Activated T-helper 1 cell treated with anti-CD3 and anti-CD28 coated beads, Interleukin-12 subunit alpha, Interleukin-12 subunit beta, Interleukin-2, Interleukin-4 antibody, amounts not matched to agents 30 ng/mL and 10 ng/mL and 1 ng/mL, durations not matched to agents 14 hours and 24 hours and 36 hours (primary cell): ENCODE results near the gene RHOJ. TPM values are rescaled to one million over a fixed set of nuclear protein-coding genes. Genes with fewer than 3 reads are reported as not detected.

Experiments used
- DNase-seq: peaks from one replicate; pipeline ENCODE4 v3.0.0; 2021; ENCODE audit warnings: low spot score
- H3K27ac Mint-ChIP-seq: one replicate; pipeline ENCODE4 v1.8.0; 2021; ENCODE audit warnings: mild to moderate bottlenecking, mixed read lengths
- H3K27me3 Mint-ChIP-seq: one replicate; pipeline ENCODE4 v1.8.0; 2022; ENCODE audit warnings: mild to moderate bottlenecking, moderate library complexity, mixed read lengths; ENCODE audit not compliant: insufficient read depth
- H3K36me3 Mint-ChIP-seq: one replicate; pipeline ENCODE4 v1.8.0; 2021; ENCODE audit warnings: low read depth, mixed read lengths
- H3K4me1 Mint-ChIP-seq: one replicate; pipeline ENCODE4 v1.8.0; 2021; ENCODE audit warnings: low read depth, mixed read lengths
- H3K4me3 Mint-ChIP-seq: one replicate; pipeline ENCODE4 v1.8.0; 2021; ENCODE audit warnings: mild to moderate bottlenecking, moderate library complexity, mixed read lengths
- H3K9me3 Mint-ChIP-seq: one replicate; pipeline ENCODE4 v1.8.0; 2021; ENCODE audit warnings: mixed read lengths
- intact Hi-C: fragments of 100-400 bp; cut with micrococcal nuclease; formaldehyde crosslinking; loops from one replicate; pipeline ENCODE4 v1.15.1; 2024
- total RNA-seq: library from RNA; stranded (reverse); gene quantifications from 2 replicates; pipeline ENCODE4 v1.2.3, GENCODE V29; 2022

RHOJ gene
- total RNA-seq, 1 donor from 2014 or later: not detected

DNA sequence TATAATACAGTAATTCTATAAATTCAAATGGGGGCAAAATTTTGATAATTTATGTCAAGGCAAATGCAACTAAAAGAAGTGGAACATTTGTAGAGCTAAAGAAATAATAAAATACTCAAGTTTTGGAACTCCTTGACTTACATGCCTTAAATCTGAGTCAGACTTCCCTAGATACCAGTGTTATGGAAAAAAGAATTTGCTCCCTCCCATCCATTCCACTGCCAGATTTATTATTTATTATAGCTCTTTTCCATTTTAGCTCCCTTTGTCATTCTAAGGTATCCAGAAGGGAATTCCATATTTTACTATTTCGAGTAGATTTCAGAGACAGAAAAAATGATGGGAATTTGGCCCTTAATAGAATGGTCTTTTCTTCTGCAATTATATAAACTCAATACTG lies 44.0 kb downstream of the RHOJ start:
- Mint-ChIP-seq H3K27me3 (peaks cover 5% of the 10 kb centered on the region), H3K9me3 (no peaks in the 10 kb centered on the region), H3K27ac (no peak overlapping the region), H3K4me1 (no peaks in the 10 kb centered on the region), H3K36me3 (no peaks in the 10 kb centered on the region), H3K4me3 (no peak overlapping the region)
- intact Hi-C loops: no loop called here
- no peak for DNase-seq

DNA sequence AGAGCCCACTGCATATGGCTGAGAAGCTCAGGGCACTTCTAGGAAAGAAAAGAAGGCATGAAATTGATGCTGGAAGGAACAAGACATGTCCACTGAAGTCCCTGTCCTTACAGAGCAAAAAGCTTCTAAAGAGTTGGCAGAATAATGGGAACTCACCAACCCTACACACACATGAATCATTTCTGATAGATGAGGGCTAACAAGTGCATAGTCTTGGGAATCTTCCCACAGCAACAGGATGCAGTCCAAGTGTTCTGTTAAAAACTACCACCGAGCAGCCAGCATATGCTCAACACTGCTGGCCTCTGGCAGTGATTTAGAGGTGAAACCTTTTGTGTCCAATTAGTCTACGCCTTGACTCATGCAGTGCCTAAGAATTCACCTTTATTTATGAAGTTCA lies 44.8 kb downstream of the RHOJ start:
- intact Hi-C loops: no loop called here
- Mint-ChIP-seq H3K36me3 (no peaks in the 10 kb centered on the region), H3K4me1 (no peaks in the 10 kb centered on the region), H3K27me3 (peaks cover 2% of the 10 kb centered on the region), H3K4me3 (no peak overlapping the region), H3K9me3 (no peaks in the 10 kb centered on the region), H3K27ac (no peak overlapping the region)
- DNase-seq: no peak

DNA sequence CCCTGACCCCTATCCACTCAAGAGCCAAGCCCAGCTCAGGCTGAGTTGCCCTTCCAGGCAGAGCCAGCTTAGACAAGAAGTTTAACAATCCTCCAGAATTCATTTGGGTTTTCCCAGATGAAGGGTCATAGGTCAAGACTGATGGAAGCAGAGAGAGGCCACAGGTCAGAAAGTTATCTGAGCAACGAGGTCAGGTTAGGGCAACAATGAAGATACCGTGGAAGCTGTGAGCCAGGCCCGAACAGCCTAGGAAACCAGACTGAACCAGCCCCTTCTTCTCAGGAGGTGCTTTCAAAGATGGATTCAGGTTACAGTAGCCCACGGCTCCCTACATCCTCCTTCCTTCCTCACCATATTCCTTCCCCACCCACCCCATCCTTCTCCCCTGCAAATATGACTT lies 53.1 kb downstream of the RHOJ start:
- Mint-ChIP-seq H3K4me1 (no peaks in the 10 kb centered on the region), H3K27me3 (peaks cover 5% of the 10 kb centered on the region), H3K4me3 (no peak overlapping the region), H3K9me3 (no peaks in the 10 kb centered on the region), H3K36me3 (no peaks in the 10 kb centered on the region), H3K27ac (no peak overlapping the region)
- intact Hi-C loops: no loop called here
- no peak for DNase-seq

DNA sequence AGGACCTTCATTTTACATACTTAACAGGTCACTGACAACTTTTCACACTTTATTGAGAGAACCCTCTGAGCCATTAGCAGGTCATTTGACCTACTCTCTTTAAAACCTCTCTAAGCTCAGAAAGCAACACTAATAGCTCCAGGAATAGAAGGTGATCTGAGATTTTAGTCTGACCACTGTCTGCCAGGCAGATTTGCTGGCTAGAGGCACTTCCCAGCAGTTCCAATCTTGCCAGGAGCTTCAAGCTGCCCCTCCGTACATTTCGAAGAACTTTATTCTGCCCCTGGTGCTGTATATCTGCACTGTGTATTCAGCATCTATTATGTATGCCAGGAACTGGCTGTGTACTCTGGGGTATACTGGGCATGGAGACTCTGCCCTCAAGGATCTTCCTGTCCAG lies 58.2 kb downstream of the RHOJ start:
- intact Hi-C loops: no loop called here

DNA sequence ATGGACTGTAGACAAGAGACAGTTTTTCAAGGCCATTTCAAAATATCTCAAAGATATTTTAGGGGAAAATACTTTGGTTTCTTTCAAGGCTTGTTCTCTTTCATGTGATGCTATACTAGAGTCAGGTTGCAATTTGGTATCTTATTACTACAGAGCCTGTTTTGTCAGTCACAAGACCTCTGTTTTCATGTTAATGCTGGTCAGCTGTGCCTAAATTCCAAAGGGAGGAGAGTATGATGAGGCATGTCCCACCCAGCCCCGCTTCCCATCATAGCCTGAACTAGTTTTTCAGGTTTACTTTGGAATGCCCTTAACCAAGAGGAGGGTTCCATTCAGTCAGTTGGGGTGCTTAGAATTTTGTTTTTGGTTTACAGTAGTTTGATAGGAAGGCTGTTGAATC lies 61.9 kb downstream of the RHOJ start:
- intact Hi-C loops: no loop called here
- H3K9me3 Mint-ChIP-seq: no peaks in the 10 kb centered on the region
- no peaks in the 10 kb centered on the region for H3K36me3 Mint-ChIP-seq
- no peak for DNase-seq
- H3K27ac Mint-ChIP-seq: no peak overlapping the region
- H3K27me3 Mint-ChIP-seq: peaks cover 21% of the 10 kb centered on the region
- no peak overlapping the region for H3K4me3 Mint-ChIP-seq
- H3K4me1 Mint-ChIP-seq: no peaks in the 10 kb centered on the region

More for the DNA sequence above, 58.2 kb downstream of the RHOJ start:
- no peaks in the 10 kb centered on the region for H3K36me3 Mint-ChIP-seq
- H3K27me3 Mint-ChIP-seq: peaks cover 12% of the 10 kb centered on the region
- H3K4me1 Mint-ChIP-seq: no peaks in the 10 kb centered on the region
- no peak overlapping the region for H3K27ac Mint-ChIP-seq
- H3K4me3 Mint-ChIP-seq: no peak overlapping the region
- no peaks in the 10 kb centered on the region for H3K9me3 Mint-ChIP-seq
- no peak for DNase-seq

DNA sequence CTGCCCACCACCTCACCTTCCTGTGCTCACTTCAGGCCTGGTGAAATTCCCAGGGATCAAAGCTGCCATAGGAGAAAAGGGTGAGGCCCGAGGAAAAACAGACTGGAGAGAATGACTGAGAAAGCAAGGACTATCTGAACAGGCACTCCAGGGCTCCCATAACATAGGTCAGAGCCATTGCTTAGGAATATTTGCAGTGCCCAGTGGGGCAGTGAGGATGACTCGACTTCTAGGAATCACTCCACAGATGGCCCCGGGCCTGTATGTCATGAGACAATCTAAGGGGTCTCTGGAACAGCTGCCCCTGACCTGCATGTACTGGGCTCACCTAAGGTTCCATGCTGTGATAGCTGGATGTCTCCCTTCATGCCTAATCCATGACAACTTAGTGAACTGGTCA lies 62.9 kb downstream of the RHOJ start:
- Mint-ChIP-seq H3K27ac (no peak overlapping the region), H3K4me3 (no peak overlapping the region), H3K4me1 (no peaks in the 10 kb centered on the region), H3K36me3 (no peaks in the 10 kb centered on the region), H3K9me3 (no peaks in the 10 kb centered on the region), H3K27me3 (peaks cover 21% of the 10 kb centered on the region)
- intact Hi-C loops: no loop called here
- no peak for DNase-seq

DNA sequence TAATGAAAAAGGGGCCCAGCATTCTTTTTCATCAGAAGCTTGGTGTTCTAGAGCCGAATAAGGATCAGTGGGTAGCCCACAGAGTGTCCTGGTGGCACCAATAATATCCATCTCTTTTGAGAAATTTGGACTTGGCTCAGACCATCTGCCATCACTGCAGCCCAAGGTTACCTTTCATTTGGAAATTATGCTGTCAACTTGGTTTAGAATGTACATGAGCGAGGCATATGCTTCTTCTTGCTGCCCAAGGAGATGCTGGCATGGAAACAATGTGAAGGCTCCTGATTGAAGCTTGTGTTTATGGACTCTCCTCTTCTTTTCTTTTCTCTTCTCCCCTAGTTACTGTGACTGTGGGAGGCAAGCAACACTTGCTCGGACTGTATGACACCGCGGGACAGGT lies 64.5 kb downstream of the RHOJ start:
- Mint-ChIP-seq H3K4me3 (no peak overlapping the region), H3K4me1 (no peaks in the 10 kb centered on the region), H3K36me3 (no peaks in the 10 kb centered on the region), H3K27ac (no peak overlapping the region), H3K9me3 (no peaks in the 10 kb centered on the region), H3K27me3 (peaks cover 21% of the 10 kb centered on the region)
- DNase-seq: no peak
- intact Hi-C loops: no loop called here

DNA sequence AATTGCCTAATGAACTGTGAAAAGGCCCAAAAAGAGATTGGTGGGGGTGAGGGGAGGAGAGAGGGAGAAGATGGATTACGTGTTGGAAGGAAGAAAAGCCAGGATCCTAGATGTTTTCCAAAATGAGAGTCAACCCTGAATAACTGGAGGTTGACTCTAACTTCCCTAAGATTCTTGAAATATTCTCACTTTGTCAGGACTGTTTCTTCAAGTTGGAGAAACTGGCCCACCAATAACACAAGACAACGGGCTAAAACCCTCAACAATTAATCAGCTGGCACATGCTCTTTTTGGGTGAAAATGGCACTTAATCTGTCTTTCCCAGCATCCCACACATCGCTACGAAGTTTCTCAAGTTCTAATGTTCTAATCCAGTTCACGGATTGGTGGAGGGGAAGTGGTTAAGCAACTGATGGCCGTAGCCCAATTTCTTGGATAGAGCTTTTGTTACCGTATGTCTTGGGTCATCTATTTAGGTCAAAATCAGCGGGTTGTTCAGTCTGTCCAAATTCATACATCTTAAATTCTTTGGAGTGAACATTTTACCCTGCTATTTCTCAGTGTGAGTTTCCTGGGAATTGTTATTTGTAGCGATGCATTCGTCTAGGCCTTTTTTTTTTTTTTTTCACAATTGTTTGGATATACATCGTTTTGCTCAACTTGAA lies 65.5 kb downstream of the RHOJ start:
- intact Hi-C loops: no loop called here
- DNase-seq: no peak
- H3K36me3 Mint-ChIP-seq: no peaks in the 10 kb centered on the region
- H3K9me3 Mint-ChIP-seq: no peaks in the 10 kb centered on the region
- H3K4me3 Mint-ChIP-seq: no peak overlapping the region
- no peaks in the 10 kb centered on the region for H3K4me1 Mint-ChIP-seq
- H3K27me3 Mint-ChIP-seq: peaks cover 18% of the 10 kb centered on the region
- no peak overlapping the region for H3K27ac Mint-ChIP-seq

DNA sequence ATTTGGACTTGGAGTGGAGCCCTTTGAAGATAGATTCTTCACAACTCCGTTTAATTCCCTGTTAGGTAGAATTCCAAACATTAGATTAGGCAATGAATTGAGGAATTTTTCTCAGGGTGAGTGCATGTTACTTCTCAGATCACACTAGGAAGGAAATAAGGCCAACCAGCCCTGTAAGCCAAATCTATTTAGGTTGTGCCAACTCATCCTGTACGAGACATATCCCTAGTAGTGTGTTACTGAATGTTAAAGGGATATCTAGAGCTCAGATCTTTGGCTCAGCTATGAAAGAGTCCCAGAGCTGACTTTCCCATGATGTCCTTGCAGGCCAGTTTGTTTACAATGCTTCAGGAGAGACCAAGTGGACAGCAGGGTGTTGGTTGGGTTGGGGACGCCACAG lies 68.9 kb downstream of the RHOJ start:
- H3K27ac Mint-ChIP-seq: no peak overlapping the region
- H3K9me3 Mint-ChIP-seq: no peaks in the 10 kb centered on the region
- H3K4me1 Mint-ChIP-seq: no peaks in the 10 kb centered on the region
- peaks cover 9% of the 10 kb centered on the region for H3K27me3 Mint-ChIP-seq
- H3K36me3 Mint-ChIP-seq: no peaks in the 10 kb centered on the region
- H3K4me3 Mint-ChIP-seq: no peak overlapping the region
- no peak for DNase-seq
- intact Hi-C loops: no loop called here

DNA sequence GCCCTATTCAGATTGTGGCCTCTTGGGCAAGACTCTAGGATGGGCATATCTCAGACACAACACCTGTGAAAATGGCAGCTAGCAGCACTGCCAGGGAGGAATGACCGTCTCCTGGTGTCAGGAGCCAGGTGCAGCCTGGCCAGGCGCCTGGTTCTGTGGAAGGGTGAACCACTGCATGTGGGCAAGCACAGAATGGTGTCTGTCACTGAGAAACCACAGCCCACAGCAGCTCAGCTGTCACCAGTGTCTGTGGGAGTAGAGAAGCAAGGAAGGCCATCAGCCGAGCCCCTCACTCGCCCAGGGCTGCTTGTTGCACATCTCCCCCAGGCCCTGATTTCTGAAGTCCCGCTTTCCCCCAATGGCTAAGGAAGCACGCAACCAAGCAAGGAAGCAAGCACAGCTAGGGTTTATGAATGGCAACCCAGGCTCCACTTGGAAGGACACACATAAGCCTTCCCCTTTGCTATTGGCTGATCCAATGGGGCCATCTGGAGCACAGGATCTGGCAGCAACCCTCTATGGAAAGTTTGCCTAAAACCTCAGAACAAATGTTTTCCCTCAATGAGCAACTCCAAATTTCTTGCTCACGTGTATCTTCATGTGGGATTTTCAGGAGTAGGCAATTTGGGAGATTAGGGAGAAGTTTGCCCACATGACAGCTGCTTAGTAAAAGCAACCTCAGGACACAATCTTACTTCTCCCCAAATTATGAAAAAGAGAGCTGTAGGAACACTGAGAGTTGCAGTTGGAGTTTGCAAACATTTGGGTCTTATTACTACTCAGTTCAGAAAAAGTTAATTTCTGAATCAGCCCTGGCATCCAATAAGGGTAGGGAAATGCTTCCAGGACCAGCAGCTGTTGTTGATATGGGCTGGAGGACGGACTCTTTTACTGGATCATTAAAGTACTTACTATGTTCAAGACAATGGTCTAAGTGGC lies 69.7 kb downstream of the RHOJ start:
- Mint-ChIP-seq H3K27me3 (peaks cover 4% of the 10 kb centered on the region), H3K4me1 (no peaks in the 10 kb centered on the region), H3K4me3 (no peak overlapping the region), H3K36me3 (no peaks in the 10 kb centered on the region), H3K27ac (no peak overlapping the region), H3K9me3 (no peaks in the 10 kb centered on the region)
- DNase-seq: no peak
- intact Hi-C loops: no loop called here

DNA sequence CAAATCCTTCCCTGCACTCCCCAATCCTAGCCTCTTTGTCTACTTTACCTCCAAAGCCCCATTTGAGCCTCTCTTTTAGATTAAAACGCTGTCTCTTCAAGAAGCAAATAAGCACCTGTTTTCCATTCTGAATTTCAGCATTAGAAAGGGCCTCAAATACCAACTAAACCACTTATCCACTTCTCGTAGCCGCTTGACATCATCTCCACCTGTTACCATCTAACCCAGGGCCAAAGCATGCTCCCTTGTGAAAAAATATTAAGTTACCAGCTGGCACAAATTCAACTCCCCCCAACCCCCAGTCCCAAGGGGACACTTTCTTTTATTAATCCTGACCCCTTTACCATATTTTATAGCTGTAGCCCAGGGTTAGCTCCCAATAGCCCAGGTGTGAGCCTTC lies 71.4 kb downstream of the RHOJ start:
- Mint-ChIP-seq H3K27ac (no peak overlapping the region), H3K36me3 (no peaks in the 10 kb centered on the region), H3K4me1 (no peaks in the 10 kb centered on the region), H3K4me3 (no peak overlapping the region), H3K9me3 (no peaks in the 10 kb centered on the region), H3K27me3 (peaks cover 4% of the 10 kb centered on the region)
- intact Hi-C loops: loop anchor here (1.0 to 5.0 kb wide), 4 partner anchors 1096 to 1818 kb away; no protein-coding TSS in a partner anchor
- no peak for DNase-seq

DNA sequence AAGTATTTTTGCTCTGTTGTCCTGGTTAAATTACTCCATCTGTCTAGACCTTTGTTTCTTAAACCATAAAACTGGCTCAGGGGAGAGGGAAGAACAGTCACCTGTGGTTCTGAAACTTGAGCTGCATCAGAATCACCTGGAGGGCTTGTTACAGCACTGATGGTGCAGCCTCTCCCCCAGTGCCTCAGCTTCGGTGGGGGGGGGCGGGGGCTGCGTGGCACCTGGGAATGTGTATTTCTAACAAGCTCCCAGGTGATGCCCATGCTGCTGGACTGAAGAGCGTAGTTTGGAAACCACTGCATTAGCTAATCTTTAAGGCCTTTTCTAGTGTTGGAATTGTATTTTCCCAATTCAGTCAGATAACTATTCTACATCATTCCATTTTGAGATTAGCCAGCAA lies 71.8 kb downstream of the RHOJ start:
- no peaks in the 10 kb centered on the region for H3K9me3 Mint-ChIP-seq

More for the DNA sequence above, 71.8 kb downstream of the RHOJ start:
- Mint-ChIP-seq H3K27me3 (peaks cover 4% of the 10 kb centered on the region), H3K36me3 (no peaks in the 10 kb centered on the region), H3K27ac (no peak overlapping the region), H3K4me3 (no peak overlapping the region), H3K4me1 (no peaks in the 10 kb centered on the region)
- intact Hi-C loops: loop anchor here (1.0 to 5.0 kb wide), 4 partner anchors 1097 to 1819 kb away; no protein-coding TSS in a partner anchor
- no peak for DNase-seq
